Measurements from ENCODE around the gene TRIM28.

The TRIM28 gene

DNA sequence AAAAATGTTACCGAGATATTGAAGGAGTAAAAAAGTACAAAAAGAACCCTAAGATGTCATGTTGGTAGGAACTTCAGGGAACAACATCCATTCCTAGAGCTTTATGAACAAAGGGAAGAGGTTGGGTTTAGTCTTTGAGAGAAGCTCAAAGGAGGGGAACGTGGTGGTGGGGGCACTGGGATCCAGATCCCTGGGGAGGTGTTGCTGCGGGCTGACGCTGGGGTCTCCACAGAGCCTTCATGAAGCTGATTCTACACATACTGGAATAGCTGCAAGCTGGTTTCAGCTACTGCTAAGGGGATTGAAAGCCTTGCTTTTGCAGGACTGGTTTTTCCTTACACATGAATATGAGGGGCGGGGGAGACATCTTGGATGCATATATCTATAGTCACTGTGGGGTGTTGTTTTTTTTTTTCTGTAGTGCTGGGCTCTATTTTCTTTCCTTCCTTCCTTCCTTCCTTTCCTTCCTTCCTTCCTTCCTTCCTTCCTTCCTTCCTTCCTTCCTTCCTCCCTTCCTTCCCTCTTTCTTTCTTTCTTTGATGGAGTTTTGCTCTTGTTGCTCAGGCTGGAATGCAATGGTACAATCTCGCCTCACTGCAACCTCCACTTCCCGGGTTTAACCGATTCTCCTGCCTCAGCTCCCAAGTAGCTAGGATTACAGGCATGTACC, 35.7 kb downstream of the TRIM28 start:
- no peak for DNase-seq

GRCh38 chr19:58581227-58582141, 37.6 kb downstream of the TRIM28 start:
- peak; percentile 95 for DNase-seq

- DNase-seq: no peak
These were observed 39.1 kb downstream of the TRIM28 start for GRCh38 chr19:58582985-58583384.

GRCh38 chr19:58584498-58585441, 40.9 kb downstream of the TRIM28 start:
- no peak for DNase-seq

GRCh38 chr19:58585442-58586132, 41.7 kb downstream of the TRIM28 start:
- no peak for DNase-seq

DNA sequence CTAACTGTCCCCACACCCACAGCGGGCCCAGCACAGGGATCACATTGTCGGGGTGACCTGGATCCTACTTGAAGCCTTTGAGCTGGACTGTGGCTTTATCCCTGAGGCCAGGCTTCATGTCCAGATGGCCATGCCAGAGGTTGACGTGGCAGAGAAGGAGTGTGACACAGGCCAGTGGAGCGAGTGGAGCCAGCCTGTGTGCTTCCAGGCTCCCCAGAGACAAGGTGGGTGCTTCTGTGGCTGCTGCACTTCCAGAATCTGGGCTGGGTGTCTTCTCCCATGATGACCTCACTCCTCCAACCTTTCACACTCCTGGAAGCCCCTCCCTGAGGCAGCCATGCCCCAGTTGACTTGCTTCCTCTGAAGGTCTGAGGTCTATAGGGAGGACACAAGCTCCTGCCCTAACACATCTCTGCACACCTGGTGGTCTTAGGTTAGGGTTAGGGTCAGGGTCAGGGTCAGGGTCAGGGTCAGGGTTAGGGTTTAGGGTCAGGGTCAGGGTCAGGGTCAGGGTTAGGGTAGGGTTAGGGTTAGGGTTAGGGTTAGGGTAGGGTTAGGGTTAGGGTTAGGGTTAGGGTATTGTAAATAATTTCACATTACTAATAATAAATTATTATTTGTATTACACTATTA, 42.4 kb downstream of the TRIM28 start:
- no peak for DNase-seq

Measured in activated effector memory CD4-positive, alpha-beta T cell treated with anti-CD3 and anti-CD28 coated beads, Interleukin-2, amount 50 U/mL, for 16 hours (primary cell).